ENCODE results near the gene CYP4F2. TPM values are rescaled to one million over a fixed set of nuclear protein-coding genes. Genes with fewer than 3 reads are reported as not detected.

Gene CYP4F2
- total and polyA plus RNA-seq, 10 of the 15 experiments (the other 5 are each of a cell fraction or from before 2014, with no cell fraction given): 0.08 to 3.5 (median 0.63) TPM

- no peak for TF ChIP-seq HDAC6 (IDR thresholded peaks at IDR 0.05; ENCODE audit: unreplicated experiment)
- no peak for TF ChIP-seq FOXM1 (IDR thresholded peaks at IDR 0.05; ENCODE audit: low read depth, low read length)
- TF ChIP-seq MTA3 (IDR thresholded peaks at IDR 0.05; ENCODE audit: borderline replicate concordance, low read length): no peak
- no peak for TF ChIP-seq ESRRA (IDR thresholded peaks at IDR 0.05; ENCODE audit: low read length)
Measured at GRCh38 chr19:15871570-15871969, 26.3 kb downstream of the CYP4F2 start (continued).

GRCh38 chr19:15869873-15870272, 28.0 kb downstream of the CYP4F2 start:
- ChIA-PET SMC1A (ENCODE audit: uncharacterized antibody, unreplicated experiment) (no interaction called here), RAD21 (ENCODE audit: unreplicated experiment) (no interaction called here), CTCF (interaction anchor here (0.8 kb wide), 1 partner anchor 21 kb away, joined by 3 read pairs; no protein-coding TSS in a partner anchor), POLR2A (no interaction called here)
- in situ Hi-C loops (cut with MboI): no loop called here
- no peak for DNase-seq (ENCODE audit: low read depth, low spot score)
- intact Hi-C loops (cut with micrococcal nuclease; ENCODE audit: unreplicated experiment): no loop called here
- no peaks in the 10 kb centered on the region for H3K4me1 ChIP-seq (ENCODE audit: control insufficient read depth, insufficient read depth, low read length)
- H3K9ac ChIP-seq (ENCODE audit: control insufficient read depth, insufficient read depth, low read length): no peak overlapping the region
- no peak overlapping the region for H3K27ac ChIP-seq (ENCODE audit: control insufficient read depth, insufficient read depth)
- ATAC-seq: no peak
- no TSS peak for BruUV-seq (replicated peaks)
- WGBS (ENCODE audit: insufficient coverage, insufficient replicate concordance, low lambda C conversion rate, missing lambda C conversion rate): 29% methylated on average over 9 of the region's 9 CpGs
- no peak overlapping the region for H3K4me2 ChIP-seq (ENCODE audit: control insufficient read depth, insufficient read depth)
- H2AFZ ChIP-seq (ENCODE audit: control insufficient read depth, low read depth, low read length): no peak overlapping the region
- H3K9me3 ChIP-seq (replicated peaks; ENCODE audit: control insufficient read depth, insufficient read depth, low read length): no peaks in the 10 kb centered on the region
- no peak for FAIRE-seq
- H3K27me3 ChIP-seq (replicated peaks in 1 of 2; ENCODE audit: control insufficient read depth in 2 of 2, insufficient read depth in 2 of 2, low read length in 1 of 2): no peaks in the 10 kb centered on the region
- no peaks in the 10 kb centered on the region for H3K36me3 ChIP-seq (ENCODE audit: control insufficient read depth in 2 of 2, insufficient read depth in 2 of 2, low read length in 1 of 2)
- H4K20me1 ChIP-seq (ENCODE audit: control insufficient read depth, insufficient read depth): no peaks in the 10 kb centered on the region
- H3K79me2 ChIP-seq (ENCODE audit: control insufficient read depth, insufficient read depth, low read length): no peaks in the 10 kb centered on the region
- H3K4me3 ChIP-seq: no peak overlapping the region
- TF ChIP-seq MYC (IDR thresholded peaks at IDR 0.05; ENCODE audit: insufficient read depth, insufficient read length, insufficient replicate concordance, low read length, severe bottlenecking): no peak
- TF ChIP-seq NFXL1 (IDR thresholded peaks at IDR 0.05; ENCODE audit: borderline replicate concordance): no peak
- no peak for TF ChIP-seq SMAD1 (IDR thresholded peaks at IDR 0.05; ENCODE audit: low read depth, partially characterized antibody)
- TF ChIP-seq PRDM15 (CRISPR knock-in tag; IDR thresholded peaks at IDR 0.05): no peak
- no peak for TF ChIP-seq RUNX3 (IDR thresholded peaks at IDR 0.05; ENCODE audit: low read length)
- TF ChIP-seq RELB (IDR thresholded peaks at IDR 0.05; ENCODE audit: low read depth): no peak
- TF ChIP-seq ATF7 (IDR thresholded peaks at IDR 0.05; ENCODE audit: low read depth): no peak
- TF ChIP-seq ZNF217 (IDR thresholded peaks at IDR 0.05): no peak
- TF ChIP-seq CTCF (IDR thresholded peaks at IDR 0.05 in 2 of 3, conservative IDR thresholded peaks at IDR 0.05 in 1 of 3; ENCODE audit: control insufficient read depth in 2 of 3, extremely low read depth in 1 of 3, insufficient read depth in 1 of 3, low read depth in 3 of 3, low read length in 3 of 3): no peak
- no peak for TF ChIP-seq CHD2 (IDR thresholded peaks at IDR 0.05; ENCODE audit: borderline replicate concordance, low read depth, low read length)
- no peak for TF ChIP-seq TCF3 (IDR thresholded peaks at IDR 0.05; ENCODE audit: borderline replicate concordance, insufficient read depth, low read depth, low read length)
- TF ChIP-seq ZNF207 (IDR thresholded peaks at IDR 0.05; ENCODE audit: borderline replicate concordance): no peak
- TF ChIP-seq LARP7 (IDR thresholded peaks at IDR 0.05): no peak
- TF ChIP-seq ZNF384 (IDR thresholded peaks at IDR 0.05; ENCODE audit: borderline replicate concordance, low read depth, low read length): no peak

Measured in GM12878 (cell line).